SK-N-SH treated with all-trans-retinoic acid at 6 μM for 48 hours (cell line): ENCODE data around the gene CDR2L.

ENCODE experiments used
- ARNTL ChIP-seq: fragments of 450-650 bp; formaldehyde crosslinking; IDR thresholded peaks from 2 replicates; pipeline ENCODE4 v1.5.0; 2020; ENCODE audit warnings: low read depth, mild to moderate bottlenecking, moderate library complexity, borderline replicate concordance
- ESRRG ChIP-seq: fragments of 250-450 bp; sonication (Bioruptor Pico); IDR thresholded peaks from 2 replicates; pipeline ENCODE4 v1.6.1; 2021; ENCODE audit warnings: mild to moderate bottlenecking
- OSR1 ChIP-seq: fragments of 250-450 bp; sonication (Bioruptor Pico); IDR thresholded peaks from 2 replicates; pipeline ENCODE4 v1.8.0; 2022; ENCODE audit warnings: moderate library complexity, mild to moderate bottlenecking, inconsistent platforms
- POU6F1 ChIP-seq: fragments of 250-450 bp; sonication (Bioruptor Pico); IDR thresholded peaks from 2 replicates; pipeline ENCODE4 v1.8.0; 2021; ENCODE audit warnings: low read depth, mild to moderate bottlenecking, moderate library complexity, borderline replicate concordance
- PPARA ChIP-seq: fragments of 250-450 bp; sonication (Bioruptor Pico); IDR thresholded peaks from 2 replicates; pipeline ENCODE4 v1.5.0; 2020; ENCODE audit warnings: mild to moderate bottlenecking, borderline replicate concordance
- RARB ChIP-seq: fragments of 250-450 bp; sonication (Bioruptor Pico); IDR thresholded peaks from 2 replicates; pipeline ENCODE4 v1.8.0; 2021; ENCODE audit warnings: mild to moderate bottlenecking, moderate library complexity
- TSHZ2 ChIP-seq: fragments of 250-450 bp; sonication (Bioruptor Pico); IDR thresholded peaks from 2 replicates; pipeline ENCODE4 v1.5.0; 2020; ENCODE audit warnings: mild to moderate bottlenecking, moderate library complexity
- ZC3H10 ChIP-seq: fragments of 250-450 bp; sonication (Bioruptor Pico); IDR thresholded peaks from 2 replicates; pipeline ENCODE4 v1.5.1; 2021; ENCODE audit warnings: mild to moderate bottlenecking, moderate library complexity
- ZFP3 ChIP-seq: fragments of 250-450 bp; sonication (Bioruptor Pico); IDR thresholded peaks from 2 replicates; pipeline ENCODE4 v1.5.0; 2020; ENCODE audit warnings: mild to moderate bottlenecking, moderate library complexity
- ZFP30 ChIP-seq: fragments of 450-650 bp; formaldehyde crosslinking; IDR thresholded peaks from 2 replicates; pipeline ENCODE4 v1.5.0; 2022; ENCODE audit warnings: mild to moderate bottlenecking, moderate library complexity
- ZNF565 ChIP-seq: fragments of 450-650 bp; formaldehyde crosslinking; conservative IDR thresholded peaks from 2 replicates; pipeline ENCODE4 v1.5.0; 2020; ENCODE audit warnings: low read depth, mild to moderate bottlenecking, moderate library complexity
- ZNF8 ChIP-seq: fragments of 450-650 bp; formaldehyde crosslinking; IDR thresholded peaks from 2 replicates; pipeline ENCODE4 v1.5.0; 2020; ENCODE audit warnings: mild to moderate bottlenecking, moderate library complexity
- TF ChIP-seq, protein P1 (sequence below): fragments of 250-450 bp; sonication (Bioruptor Pico); IDR thresholded peaks from 2 replicates; pipeline ENCODE4 v1.5.1; 2020; ENCODE audit warnings: low read depth, mild to moderate bottlenecking, moderate library complexity
- TF ChIP-seq, protein P2 (sequence below): fragments of 250-450 bp; sonication (Bioruptor Pico); IDR thresholded peaks from 2 replicates; pipeline ENCODE4 v1.8.0; 2020; ENCODE audit warnings: mild to moderate bottlenecking, moderate library complexity, borderline replicate concordance

DNA sequence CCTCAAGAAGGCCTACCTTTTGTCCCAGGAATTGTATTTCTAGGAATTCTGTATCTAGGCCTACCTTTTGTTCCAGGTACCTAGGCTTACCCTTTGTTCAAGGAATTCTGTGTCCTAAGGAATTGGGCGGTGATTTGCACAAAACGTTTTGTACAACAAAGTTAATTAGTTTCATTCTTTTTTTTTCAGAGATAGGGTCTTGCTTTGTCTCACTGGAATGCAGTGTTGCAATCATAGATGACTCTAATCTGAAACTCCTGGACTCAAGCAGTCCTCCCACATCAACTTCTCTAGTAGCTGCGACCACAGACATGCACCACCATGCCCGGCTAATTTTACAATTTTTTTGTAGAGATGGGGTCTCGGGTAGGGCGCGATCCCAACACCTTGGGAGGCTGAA is 7.0 kb downstream of the CDR2L start:
- TF ChIP-seq, protein P1, sequence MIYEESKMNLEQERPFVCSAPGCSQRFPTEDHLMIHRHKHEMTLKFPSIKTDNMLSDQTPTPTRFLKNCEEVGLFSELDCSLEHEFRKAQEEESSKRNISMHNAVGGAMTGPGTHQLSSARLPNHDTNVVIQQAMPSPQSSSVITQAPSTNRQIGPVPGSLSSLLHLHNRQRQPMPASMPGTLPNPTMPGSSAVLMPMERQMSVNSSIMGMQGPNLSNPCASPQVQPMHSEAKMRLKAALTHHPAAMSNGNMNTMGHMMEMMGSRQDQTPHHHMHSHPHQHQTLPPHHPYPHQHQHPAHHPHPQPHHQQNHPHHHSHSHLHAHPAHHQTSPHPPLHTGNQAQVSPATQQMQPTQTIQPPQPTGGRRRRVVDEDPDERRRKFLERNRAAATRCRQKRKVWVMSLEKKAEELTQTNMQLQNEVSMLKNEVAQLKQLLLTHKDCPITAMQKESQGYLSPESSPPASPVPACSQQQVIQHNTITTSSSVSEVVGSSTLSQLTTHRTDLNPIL (CRISPR knock-in tag): no peak
- TF ChIP-seq ESRRG (CRISPR knock-in tag) (no peak), ZFP30 (CRISPR knock-in tag) (no peak), ARNTL (CRISPR knock-in tag) (no peak), TSHZ2 (CRISPR knock-in tag) (no peak), ZNF8 (CRISPR knock-in tag) (no peak), RARB (CRISPR knock-in tag) (no peak), PPARA (CRISPR knock-in tag) (no peak), ZFP3 (CRISPR knock-in tag) (no peak), POU6F1 (CRISPR knock-in tag) (no peak), ZC3H10 (CRISPR knock-in tag) (no peak), OSR1 (CRISPR knock-in tag) (no peak), ZNF565 (CRISPR knock-in tag) (no peak)
- TF ChIP-seq, protein P2, sequence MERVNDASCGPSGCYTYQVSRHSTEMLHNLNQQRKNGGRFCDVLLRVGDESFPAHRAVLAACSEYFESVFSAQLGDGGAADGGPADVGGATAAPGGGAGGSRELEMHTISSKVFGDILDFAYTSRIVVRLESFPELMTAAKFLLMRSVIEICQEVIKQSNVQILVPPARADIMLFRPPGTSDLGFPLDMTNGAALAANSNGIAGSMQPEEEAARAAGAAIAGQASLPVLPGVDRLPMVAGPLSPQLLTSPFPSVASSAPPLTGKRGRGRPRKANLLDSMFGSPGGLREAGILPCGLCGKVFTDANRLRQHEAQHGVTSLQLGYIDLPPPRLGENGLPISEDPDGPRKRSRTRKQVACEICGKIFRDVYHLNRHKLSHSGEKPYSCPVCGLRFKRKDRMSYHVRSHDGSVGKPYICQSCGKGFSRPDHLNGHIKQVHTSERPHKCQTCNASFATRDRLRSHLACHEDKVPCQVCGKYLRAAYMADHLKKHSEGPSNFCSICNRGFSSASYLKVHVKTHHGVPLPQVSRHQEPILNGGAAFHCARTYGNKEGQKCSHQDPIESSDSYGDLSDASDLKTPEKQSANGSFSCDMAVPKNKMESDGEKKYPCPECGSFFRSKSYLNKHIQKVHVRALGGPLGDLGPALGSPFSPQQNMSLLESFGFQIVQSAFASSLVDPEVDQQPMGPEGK (CRISPR knock-in tag): no peak
